HG02571 (cell line): ENCODE results near the gene CEP295NL.
"Not testable (repeated sequence)": the region's sequence is repeated elsewhere in the genome, so short reads cannot be mapped to it uniquely, and the experiment has no call there.

Experiments used
- ATAC-seq: cut with Tn5 transposase; IDR thresholded peaks from one replicate; pipeline ENCODE4 v1.9.1; 2021; ENCODE audit warnings: mild to moderate bottlenecking, moderate library complexity; ENCODE audit not compliant: unreplicated experiment

CEP295NL gene

DNA sequence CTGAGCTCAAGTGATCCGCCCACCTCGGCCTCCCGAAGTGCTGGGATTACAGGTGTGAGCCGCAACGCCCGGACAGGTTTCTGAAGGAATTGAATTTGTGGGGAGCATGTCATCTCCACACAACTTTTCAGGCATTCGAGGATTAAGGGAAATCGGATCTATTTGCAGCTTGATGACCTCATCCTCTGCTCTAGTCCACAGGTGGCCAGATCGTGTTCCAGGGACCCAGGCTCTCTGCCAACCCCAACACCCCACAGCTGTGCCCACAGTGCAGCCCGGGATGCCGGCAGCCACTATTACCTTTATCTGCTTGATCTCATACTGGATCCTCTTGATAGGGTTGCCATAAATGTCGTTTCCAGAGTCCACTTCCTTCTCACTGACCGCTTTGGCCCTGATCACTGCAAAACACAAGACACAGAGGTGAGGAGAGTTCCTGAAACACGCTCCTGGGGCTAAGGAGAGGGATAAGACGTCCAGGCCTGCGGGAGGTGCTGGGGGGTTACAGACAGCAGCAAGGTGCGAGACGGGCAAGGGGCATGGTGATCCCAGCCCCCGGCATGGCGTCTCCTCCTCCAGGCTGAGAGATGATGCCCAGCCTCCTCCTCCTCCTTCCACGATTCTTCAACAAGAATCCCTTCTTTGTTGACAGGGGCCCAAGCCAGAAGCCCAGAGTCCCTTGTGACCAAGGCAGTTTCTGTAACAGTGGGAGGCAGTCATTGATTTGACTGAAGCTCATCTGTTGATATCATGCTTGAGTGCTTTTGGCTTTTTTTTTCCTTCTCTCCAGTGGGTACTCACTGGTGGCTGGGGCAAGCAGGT is 29.3 kb downstream of the CEP295NL start:
- no peak for ATAC-seq

- no peak for ATAC-seq
Measured at GRCh38 chr17:78872486-78872885, 30.5 kb downstream of the CEP295NL start.

DNA sequence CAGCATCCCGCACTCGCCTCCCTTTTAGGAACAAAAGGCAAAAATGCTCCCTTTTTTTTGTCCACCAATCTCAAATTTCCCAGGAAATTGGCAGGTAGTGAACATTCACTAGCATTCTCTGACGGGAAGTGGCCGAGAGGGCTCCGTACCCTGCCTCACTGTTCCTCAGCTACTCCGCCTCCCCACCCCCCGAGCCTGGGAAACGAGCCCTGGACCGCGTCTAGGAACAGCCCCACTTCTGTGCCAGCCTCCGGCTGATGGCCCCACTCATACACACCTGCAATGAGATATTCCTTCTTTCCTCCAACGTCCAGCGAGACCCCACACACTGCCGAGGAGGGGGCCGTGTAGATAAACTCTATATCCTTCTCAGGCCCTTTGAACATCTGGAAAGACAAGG is 32.4 kb downstream of the CEP295NL start:
- no peak for ATAC-seq

DNA sequence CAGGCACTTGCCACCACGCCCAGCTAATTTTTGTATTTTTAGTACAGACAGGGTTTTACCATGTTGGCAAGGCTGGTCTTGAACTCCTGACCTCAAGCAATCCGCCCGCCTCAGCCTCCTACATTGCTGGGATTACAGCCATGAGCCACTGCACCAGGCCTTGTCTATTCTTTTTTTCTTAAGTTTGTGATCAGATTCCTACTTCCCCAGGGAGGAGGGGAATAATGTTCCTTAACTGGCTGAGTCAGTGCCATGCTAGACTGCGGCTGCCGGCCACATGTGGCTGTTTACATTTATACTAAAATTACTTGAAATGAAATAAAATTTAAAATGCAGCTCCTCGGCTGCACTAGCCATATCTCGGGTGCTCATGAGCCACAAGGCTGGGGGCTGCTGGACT is 34.6 kb downstream of the CEP295NL start:
- ATAC-seq = no peak

- ATAC-seq = not testable (repeated sequence)
Measured at GRCh38 chr17:78867046-78867445, 36.0 kb downstream of the CEP295NL start.

DNA sequence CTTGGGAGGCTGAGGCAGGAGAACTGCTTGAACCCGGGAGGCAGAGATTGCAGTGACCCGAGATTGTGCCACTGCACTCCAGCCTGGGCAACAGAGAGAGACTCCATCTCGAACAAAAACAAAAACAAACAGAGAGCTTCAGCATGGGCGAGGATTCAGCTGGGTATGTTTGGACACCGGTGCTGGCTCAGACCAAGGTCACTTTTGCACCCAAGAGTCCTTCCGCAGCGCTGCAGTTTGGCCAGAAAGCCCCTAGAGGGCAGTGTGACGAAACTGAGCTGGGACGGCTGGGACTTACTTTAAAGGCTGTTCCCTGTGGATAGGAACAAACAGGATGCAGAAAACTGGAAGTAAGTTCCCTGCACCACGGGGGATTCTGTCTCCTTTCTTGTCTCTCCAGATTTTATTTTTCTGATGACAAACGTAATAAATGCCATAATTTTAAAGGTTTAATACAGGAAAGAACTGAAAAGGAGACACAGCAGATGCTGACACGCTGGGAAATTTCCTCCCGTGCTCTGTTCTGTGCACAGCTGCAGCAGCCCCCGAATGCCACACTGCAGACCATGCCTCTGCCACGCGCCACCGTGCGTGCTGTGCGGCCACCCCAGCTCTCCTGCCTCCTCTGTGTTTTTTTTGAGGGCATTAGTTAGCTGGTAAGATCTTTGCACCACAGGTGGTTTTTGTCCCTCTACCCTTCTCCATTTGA is 37.2 kb downstream of the CEP295NL start:
- ATAC-seq = no peak

- ATAC-seq = no peak
Measured at GRCh38 chr17:78864117-78864516, 38.9 kb downstream of the CEP295NL start.

- ATAC-seq = no peak
Measured at GRCh38 chr17:78862073-78863023, 40.7 kb downstream of the CEP295NL start.

DNA sequence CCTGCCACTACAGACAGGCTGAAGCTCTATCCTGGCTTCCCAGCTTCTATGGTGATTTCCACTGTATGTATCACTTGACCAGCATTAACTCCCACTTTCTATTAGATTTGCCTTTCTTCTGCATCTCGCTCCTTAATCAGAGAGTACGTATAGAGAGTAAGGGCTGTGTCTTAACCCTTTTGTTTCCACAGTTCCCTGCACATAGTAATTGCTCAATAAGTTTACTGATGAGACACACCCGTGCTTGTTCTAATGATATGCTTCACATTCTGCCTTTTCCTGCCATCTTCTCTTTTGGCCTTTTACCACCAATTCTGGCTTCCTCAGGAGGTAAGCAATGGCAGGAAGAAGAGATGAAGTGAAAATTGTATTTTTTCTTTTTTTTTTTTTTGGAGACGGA is 41.8 kb downstream of the CEP295NL start:
- no peak for ATAC-seq

DNA sequence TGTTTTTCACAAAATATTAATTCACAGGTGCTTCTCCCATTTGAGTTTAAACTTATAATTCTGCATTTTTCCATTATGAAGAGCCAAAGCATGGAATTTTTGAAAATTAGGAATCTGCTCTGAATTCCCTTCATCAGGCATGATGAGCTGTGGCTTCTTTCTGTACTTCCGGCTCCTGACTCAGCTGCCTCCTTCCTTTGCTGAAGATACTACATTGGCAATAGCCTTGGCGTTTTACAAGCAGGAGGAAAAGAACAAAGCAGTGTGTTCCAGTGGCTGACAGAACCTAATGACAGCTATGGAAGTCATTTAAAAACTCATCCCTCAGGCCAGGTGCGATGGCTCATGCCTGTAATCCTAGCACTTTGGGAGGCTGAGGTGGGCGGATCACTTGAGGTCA is 44.0 kb downstream of the CEP295NL start:
- ATAC-seq = no peak

DNA sequence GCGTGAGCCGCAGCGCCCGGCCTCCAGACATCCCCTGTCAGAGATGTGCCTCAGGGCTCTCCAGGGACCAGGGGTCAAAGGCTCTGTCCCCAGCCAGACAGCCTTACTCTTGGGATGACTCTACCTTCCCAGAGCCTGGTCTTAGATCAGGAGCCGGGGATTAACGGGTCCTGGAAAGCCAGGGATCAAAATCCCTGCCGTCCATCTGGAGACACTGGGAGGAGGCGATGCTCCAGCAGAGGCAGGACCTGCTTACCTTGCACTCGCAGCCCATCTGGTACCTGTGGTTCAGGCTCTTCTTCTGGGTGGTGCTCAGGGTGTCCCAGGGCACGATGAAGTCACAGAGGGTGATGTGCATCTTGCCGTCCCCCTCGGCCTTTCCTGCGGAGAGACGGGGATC is 45.7 kb downstream of the CEP295NL start:
- ATAC-seq = no peak

DNA sequence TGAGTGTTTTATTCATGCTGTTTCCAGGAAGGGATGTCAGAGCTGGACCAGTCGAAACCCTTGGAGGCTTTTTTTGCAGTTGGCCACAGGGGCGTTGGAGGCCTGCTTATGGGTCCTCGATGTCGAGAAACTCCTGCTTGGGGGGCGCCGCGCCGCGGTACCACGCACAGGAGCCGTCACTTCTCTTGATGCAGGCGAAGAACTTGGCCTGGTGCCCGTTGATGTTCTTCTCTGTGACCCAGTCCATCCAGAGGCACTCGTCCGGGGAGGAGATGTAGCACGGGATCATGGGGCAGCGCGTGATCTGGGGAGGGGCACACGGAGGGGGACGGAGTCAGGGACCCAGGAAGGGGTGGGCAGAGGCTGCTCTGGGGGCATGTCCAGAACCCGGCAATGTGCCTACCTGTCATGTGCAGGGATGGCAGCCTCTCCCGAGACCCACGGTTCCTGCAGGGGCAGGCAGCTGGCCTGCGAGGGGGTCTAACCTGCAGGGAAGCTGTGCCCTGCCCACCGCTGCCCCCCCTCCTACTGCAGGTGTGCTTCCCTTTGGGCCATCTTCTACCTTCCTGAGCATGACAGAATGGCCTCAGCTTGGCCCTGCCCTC is 47.3 kb downstream of the CEP295NL start:
- ATAC-seq = no peak

DNA sequence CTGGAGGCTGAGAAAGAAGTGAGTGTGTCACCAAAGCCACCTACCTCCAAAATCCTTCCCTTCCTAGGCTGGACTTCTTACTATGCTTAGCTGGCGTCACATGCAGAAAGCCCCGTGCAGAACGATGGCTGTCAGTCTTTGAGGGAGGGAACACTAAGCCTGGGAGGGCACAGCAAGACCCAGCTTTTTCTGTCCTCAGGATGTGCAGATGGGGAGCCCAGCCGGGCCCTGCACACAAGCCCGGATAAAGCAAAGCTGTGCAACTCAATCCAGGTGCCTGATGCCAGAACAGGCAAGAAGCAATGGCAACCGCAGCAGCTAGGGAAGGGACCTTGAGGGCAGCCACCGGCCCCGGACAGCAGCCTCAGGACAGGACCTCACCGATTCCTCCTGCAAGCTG is 48.5 kb downstream of the CEP295NL start:
- ATAC-seq = no peak

GRCh38 chr17:78853926-78854394 is 49.0 kb downstream of the CEP295NL start:
- ATAC-seq = no peak

DNA sequence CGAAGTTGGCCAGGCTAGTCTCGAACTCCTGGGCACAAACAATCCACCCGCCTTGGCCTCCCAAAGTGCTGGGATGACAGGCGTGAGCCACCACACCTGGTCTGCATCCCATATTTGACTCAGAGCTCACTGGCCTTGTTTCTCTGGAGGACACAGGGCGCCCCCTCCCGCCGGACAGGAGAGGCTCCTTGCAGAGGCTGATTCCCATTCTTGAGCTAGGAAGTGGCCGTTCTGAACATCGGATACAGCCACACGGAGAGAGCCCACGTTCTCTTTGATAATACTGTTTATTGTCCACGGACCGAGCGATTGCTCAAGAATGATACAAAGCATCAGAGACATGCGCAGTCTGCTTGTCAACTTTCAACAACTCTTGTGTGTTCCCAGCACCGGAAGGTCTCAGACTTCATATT is 50.3 kb downstream of the CEP295NL start:
- ATAC-seq = no peak

DNA sequence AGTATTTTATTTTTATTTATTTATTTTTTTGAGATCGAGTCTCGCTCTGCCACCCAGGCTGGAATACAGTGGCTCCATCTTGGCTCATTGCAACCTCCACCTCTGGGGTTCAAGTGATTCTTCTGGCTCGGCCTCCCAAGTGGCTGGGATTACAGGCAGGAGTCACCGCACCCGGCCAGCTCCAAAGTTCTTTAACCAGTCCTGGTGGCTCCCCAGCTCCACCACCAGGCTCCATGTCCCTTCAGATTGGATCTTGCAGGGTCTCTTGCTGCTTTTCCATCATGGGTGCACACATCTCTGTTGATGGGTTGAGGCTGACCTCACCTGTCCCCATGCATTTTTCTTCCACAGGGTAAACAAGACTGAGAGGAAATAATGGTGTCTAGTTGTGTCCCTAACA is 54.0 kb downstream of the CEP295NL start:
- ATAC-seq = no peak

- no peak for ATAC-seq
Measured at GRCh38 chr17:78847052-78847451, 55.9 kb downstream of the CEP295NL start.

DNA sequence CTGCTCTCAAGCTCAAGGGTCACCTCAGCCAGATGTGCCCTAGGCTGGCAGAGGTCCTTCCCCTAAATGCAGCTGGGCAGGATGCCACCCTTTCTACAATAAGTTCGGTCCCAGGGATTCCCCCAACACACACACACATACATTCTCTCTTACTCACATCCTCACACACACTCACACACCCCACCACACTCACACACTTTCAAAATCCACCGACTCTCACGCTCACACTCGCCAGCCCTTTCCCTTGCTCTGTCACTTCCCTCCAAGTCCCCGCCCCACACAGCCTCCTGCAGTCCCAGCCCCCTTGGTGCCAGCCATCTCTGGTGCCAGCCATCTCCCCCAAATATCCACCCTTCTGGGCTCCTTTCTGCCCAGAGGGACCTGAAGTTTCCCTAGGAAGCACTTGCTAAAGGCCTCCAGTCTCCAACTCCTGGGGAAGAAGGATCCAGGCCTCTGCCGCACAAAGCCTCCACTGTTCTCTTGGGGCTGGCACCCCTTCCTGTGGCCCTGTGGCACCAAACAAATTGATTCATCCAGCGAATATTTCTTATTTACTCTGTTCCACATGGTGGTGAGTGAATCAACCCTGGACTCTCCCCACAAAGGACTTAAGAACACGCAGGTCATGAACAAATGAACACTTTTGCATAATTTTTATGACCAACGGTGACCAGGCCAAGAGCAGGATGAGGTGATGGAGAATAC is 58.5 kb downstream of the CEP295NL start:
- ATAC-seq = no peak

DNA sequence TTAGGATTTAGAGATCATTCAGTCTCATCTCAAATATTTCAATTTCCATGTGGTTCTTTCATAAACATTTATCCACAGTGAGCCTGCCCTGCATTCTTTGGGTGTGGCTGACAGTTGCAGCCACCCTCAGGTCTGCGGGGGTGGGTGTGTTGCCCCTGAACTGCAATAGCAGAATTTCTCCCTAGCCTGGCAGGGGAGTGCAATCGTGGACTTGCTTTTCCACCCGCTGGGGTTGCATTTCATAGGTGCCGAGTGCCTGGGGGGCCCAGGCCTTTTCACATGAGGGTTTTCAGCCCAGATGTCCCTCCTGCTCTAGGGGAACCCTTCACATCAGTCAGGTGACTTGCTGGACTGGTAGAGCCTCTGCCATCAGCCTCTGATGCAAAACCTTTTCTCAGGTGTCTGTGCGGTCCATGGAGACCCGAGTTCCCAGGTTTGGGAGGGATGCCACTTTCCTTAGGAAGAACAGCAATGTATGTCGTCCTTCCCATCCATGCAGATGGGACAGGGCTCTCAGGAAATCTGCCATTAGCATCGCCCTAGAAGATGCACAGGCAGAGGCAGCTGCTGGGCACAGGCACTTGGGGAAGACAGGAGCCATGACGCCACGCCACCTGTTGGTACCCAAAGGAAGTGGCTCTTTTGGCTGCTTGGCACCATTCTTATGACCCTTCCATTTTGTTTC is 60.0 kb downstream of the CEP295NL start:
- ATAC-seq = no peak
